NCI-H2196 treated with DMSO at 0.1 percent for 48 hours (cell line): ENCODE measurements around the gene BRS3.

ENCODE experiments used
- DNase-seq: peaks from one replicate; lab custom pipeline; 2025; ENCODE audit not compliant: unreplicated experiment; lab: John Stamatoyannopoulos, UW

Gene BRS3

GRCh38 chrX:136493011-136493410, 5.3 kb downstream of the BRS3 start:
- DNase-seq, result no peak

- no peak for DNase-seq
Measured at GRCh38 chrX:136495043-136495442, 7.3 kb downstream of the BRS3 start.

DNA sequence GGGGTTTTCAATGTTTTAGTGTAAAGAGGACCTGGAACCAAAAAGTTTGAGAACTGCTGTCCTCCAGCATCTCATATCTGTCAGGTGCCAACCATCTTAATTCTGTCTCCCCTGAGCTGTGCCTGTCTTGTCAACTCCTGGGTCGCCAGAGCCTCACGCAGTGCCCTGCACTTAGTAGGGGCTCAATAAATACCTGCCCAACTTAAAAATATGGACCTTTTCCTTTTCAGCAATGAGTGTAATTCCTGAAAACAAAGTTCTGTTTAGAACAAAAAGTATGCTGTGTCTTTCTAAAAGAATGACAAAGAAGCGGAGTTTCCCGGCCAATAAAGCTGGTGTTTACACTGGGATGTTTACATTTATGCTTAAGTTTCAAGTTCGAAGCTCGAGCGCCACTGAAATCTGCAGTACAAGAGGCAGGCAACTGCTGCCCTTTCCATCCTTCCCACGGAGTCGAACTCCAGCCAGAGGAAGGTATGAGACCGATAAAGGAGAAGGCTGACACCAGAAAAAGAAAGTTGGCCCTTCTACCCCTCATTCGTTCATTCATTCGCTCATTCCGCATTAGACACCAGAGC, 8.5 kb downstream of the BRS3 start:
- no peak for DNase-seq

DNA sequence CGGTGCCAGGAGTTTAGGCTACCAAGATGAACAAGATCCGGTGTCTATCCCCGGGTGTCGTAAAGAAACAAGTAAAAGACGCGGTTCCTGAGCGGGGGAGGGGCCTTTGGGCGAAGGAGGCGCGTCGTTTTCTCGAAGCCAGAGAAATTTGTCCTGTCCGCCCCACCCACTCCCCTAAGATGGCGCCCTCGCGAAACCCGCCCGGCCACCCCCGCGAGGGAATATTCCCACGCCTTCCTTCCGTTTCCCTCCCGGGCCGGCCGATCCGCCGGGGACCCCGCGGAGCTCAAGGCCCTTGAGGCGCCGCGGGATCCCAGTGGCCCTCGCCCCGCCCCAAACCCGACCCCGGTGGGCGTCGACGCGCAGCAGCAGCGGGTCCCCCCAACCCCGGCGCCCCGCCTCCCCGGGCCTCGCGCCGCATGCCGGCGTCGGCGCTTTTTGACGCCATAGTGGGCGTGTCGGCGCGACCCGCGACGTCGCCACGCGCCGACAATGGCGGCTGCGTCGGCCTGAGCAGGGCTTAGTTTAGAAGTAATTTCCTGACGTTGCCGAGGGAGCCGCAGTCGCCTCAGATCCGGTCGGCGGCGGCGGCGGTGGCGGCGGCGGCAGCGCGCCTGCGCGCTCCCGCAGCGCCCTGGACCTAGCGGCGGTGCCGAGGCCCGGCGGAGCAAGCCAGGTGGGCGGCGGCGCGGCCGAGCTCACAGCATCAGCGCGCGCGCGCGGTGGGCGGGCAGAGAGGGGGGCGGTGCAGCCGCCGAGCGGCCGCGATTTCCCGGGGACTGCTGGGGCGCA, 9.2 kb downstream of the BRS3 start:
- peak; percentile 59 for DNase-seq

GRCh38 chrX:136497556-136498052, 9.9 kb downstream of the BRS3 start, which contains the start of gene HTATSF1:
HTATSF1 (plus strand) TSS chrX:136497592; CDS start chrX:136497685, 93 bp downstream.
- no peak for DNase-seq

DNA sequence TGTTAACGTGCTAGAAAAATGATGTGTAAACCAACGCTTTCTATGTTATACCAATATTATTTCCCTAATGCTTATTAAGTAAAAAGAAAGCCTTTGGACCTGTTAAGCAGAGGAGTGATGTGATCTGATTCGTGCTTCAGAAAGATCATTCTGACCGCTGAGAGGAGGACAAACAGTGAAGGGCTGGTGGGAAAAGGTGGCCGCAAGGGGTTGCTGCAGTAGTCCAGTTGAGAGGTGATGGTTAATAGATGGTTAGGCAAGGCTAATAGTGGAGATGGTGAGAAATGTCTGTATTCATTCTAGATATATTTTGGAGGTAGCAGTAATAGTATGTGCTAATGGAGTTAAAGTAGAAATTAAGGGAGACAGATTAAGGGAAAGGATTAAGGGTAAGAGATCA, 31.3 kb downstream of the BRS3 start:
- DNase-seq, result no peak

DNA sequence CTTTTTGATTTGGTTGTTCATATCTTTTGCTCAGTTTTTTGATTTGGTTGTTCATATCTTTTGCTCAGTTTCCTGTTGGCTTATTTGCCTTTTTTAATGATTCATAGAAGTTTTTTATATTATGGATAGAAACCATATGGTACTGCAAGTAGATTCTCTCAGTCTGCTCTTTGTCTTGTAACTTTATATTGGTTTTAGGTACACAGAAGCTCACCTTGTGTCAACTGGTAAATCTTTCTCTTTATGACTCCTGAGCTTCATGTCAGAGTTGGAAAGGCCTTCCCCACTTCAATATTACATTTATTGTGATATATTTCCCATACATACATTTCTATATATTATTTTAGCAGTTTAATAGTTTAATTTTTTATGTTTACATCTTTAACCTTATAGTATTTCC, 36.0 kb downstream of the BRS3 start:
- no peak for DNase-seq

DNA sequence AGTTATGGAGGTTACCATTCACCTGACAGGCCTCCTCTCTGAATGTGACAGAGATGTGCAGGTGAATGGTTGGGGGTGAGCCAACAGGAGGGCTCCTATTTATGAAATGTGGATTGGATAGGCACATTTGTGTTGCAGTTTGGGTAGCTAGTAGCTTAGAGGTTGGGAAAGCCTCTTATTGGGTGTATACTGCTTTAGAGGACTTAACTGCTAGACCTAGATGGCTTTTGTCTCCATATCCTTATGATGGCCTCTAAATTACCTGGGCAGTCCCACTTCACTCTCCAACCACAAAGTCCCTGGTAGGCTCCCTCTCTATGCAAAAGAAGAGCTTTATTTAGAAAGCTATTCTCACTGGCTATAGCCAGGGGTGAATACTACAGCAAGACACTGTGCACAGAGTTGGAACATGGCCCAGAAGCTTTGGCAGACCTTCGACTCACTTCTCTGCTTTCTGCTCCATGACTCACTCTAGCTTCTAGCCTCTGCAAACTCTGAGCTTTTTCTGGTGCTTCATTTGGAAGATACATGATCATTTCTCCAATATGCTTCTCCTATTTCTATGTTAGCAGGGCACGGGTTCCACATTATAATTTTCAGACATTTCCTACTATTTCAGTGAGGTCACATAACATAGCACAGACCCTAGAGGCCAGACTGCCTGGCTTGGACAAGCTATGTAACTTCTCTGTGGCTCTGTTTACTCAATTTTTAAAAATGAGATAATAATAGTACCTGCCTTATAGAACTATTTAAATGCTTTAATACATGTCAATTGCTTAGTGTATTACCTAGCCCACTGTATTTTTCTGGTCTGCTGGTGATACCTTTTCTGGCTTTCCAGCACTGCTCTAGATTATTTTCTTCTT, 38.2 kb downstream of the BRS3 start:
- DNase-seq, result peak; percentile 29

DNA sequence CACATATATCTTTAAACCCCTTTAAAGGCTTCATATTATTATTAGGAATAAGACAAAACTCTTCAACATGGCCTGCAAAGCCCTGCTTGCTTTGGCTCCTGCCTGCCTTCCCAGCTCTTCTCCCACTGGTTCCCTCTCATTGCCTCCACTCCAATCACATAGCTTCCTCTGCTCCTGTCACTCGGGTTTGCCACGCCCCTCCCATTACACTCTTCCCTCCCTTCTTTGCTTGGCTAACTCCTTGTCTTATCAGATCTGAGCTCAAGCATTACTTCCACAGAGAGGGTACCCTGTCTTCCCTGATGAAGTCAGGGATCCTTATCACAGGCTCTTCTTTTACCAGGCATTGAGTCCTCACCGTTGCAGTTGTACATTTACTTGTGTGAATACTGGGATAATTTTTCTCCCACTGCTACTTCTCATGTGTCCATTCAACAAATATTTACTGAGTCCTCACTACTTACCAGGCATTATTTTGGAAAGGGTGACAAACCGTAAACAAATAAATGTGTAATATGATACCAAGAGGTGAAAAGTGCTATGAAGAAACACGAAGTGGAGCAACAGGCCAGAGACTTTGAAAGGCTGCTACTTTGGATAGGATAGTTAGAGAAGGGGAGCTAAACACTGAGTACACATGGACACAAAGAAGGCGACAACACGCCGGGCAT, 41.0 kb downstream of the BRS3 start:
- DNase-seq, result peak; percentile 4

GRCh38 chrX:136529795-136530194, 42.0 kb downstream of the BRS3 start:
- no peak for DNase-seq

DNA sequence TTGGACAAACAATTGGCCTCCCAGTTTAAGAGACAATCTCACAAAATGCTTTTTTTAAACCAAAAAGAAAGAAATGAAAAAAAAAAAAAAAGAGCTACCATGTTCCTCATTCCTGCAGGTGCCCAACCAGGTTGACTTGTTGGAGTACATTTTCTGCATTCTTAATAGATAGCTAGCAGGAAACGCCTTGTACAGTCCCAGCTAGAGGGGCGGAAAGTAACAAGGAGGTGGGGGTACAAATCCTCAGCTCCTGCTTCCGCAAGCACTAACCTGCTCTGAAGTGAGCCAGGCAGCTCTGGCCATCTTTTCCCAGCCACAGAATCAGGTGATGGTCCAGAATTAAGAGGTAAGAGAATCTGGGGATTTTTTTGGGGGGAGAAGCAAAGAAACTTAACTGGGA, 44.2 kb downstream of the BRS3 start, which contains the start of gene VGLL1:
VGLL1 (plus strand) TSS at position 265 of the 400 bp plus-strand sequence. CDS start 3,806 bp downstream, outside the sequence.
- no peak for DNase-seq

GRCh38 chrX:136534131-136534530, 46.4 kb downstream of the BRS3 start:
- no peak for DNase-seq

DNA sequence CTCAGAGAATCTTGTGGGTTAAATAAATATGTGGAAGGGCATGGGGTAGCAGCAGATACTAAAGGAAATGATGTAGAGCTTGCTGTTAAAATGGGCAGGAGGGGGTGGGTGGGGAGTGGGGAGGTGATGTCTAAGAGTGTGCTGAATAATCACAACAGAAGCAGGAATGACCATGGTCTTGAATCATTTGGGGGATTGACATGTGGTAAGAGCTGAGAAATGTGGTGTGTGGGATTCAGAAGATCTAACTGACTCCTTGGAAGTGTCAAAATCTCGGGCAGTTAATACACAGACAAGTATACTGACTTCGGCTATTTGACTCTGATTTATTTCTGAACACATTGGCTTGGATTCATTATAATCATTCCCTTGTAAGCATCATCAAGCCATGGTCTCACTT, 51.1 kb downstream of the BRS3 start:
- DNase-seq, result no peak

GRCh38 chrX:136540226-136540625, 52.5 kb downstream of the BRS3 start:
- DNase-seq, result no peak

- no peak for DNase-seq
Measured at GRCh38 chrX:136541294-136541693, 53.5 kb downstream of the BRS3 start.

DNA sequence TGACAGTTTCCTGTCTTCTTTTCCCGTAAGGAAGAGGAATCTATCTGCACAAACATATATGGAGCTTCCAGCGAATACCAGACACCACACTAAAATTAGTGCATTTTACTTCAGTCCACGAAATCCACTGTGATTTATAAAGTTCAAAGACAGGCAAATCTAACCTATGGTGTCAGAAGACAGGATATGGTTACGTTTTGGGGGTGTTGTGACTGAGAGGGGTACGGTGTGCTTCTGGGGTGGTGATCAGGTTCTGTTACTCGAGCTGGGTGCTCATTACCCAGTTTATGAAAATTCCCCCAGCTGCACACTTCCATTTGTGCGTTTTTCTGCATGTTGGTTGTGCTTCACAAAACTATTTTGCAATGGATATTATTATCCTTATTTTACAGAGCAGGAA, 54.5 kb downstream of the BRS3 start:
- DNase-seq, result no peak
